Nucleus accumbens (tissue), 56 donors: ENCODE data around the gene SLC45A1.
A peak's percentile ranks its signal among the peaks of the same experiment; 100 is the strongest.

ENCODE experiments used
- DNase-seq, 56 donors: peaks; one replicate each; lab custom pipeline; 2025; lab: John Stamatoyannopoulos, UW

The SLC45A1 gene

GRCh38 chr1:8350914-8351684 lies 33.2 kb downstream of the SLC45A1 start:
- DNase-seq, result peak in 9 of 56 donors; percentile 13 to 43 (median 20)

GRCh38 chr1:8351693-8352470 lies 34.0 kb downstream of the SLC45A1 start:
- peak in 2 of 56 donors; percentile 31 to 37 for DNase-seq

GRCh38 chr1:8352471-8352845 lies 34.5 kb downstream of the SLC45A1 start:
- DNase-seq, result no peak

- DNase-seq, result no peak
Measured at GRCh38 chr1:8352886-8353785, 35.2 kb downstream of the SLC45A1 start.

- no peak for DNase-seq
Measured at GRCh38 chr1:8354038-8354437, 36.1 kb downstream of the SLC45A1 start.

- DNase-seq, result no peak
Measured at GRCh38 chr1:8355439-8356255, 37.7 kb downstream of the SLC45A1 start.

GRCh38 chr1:8356256-8357209 lies 38.6 kb downstream of the SLC45A1 start:
- no peak for DNase-seq

GRCh38 chr1:8357329-8358101 lies 39.6 kb downstream of the SLC45A1 start:
- DNase-seq, result no peak

- no peak for DNase-seq
Measured at GRCh38 chr1:8358241-8358896, 40.5 kb downstream of the SLC45A1 start.

GRCh38 chr1:8358897-8359616 lies 41.1 kb downstream of the SLC45A1 start:
- DNase-seq, result no peak

- no peak for DNase-seq
Measured at GRCh38 chr1:8359617-8360481, 41.9 kb downstream of the SLC45A1 start.

GRCh38 chr1:8360493-8361197 lies 42.7 kb downstream of the SLC45A1 start:
- DNase-seq, result no peak

- no peak for DNase-seq
Measured at GRCh38 chr1:8361198-8361849, 43.4 kb downstream of the SLC45A1 start.

- no peak for DNase-seq
Measured at GRCh38 chr1:8362701-8363101, 44.8 kb downstream of the SLC45A1 start.
